GM12864 (cell line): ENCODE data around the gene CEP89.

Experiments
- DNase-seq: peaks from one replicate; pipeline ENCODE4 v3.0.0-alpha.2; 2011; ENCODE audit warnings: low read depth
- H3K4me3 ChIP-seq: 2 replicates; pipeline ENCODE4 v1.5.1; 2011; ENCODE audit warnings: mild to moderate bottlenecking, low read depth, low read length, control low read depth
- CTCF ChIP-seq: IDR thresholded peaks from 2 replicates; pipeline ENCODE4 v1.5.1; 2011; ENCODE audit warnings: low read depth, mild to moderate bottlenecking, moderate library complexity, low read length, control low read depth, inconsistent platforms; ENCODE audit errors: missing control alignments

The CEP89 gene

GRCh38 chr19:32917616-32917996 lies 54.2 kb downstream of the CEP89 start:
- no peak for TF ChIP-seq CTCF
- DNase-seq, result no peak
- H3K4me3 ChIP-seq, result no peak overlapping the region

- no peak for TF ChIP-seq CTCF
- no peak overlapping the region for H3K4me3 ChIP-seq
- no peak for DNase-seq
Measured at GRCh38 chr19:32916969-32917615, 54.7 kb downstream of the CEP89 start.

GRCh38 chr19:32914879-32915660 lies 56.7 kb downstream of the CEP89 start:
- H3K4me3 ChIP-seq, result no peak overlapping the region
- no peak for DNase-seq
- TF ChIP-seq CTCF, result no peak

GRCh38 chr19:32911467-32911866 lies 60.3 kb downstream of the CEP89 start:
- DNase-seq, result no peak
- TF ChIP-seq CTCF, result no peak
- no peak overlapping the region for H3K4me3 ChIP-seq

GRCh38 chr19:32910874-32911273 lies 60.9 kb downstream of the CEP89 start:
- H3K4me3 ChIP-seq, result no peak overlapping the region
- TF ChIP-seq CTCF, result no peak
- DNase-seq, result no peak

- DNase-seq, result no peak
- no peak overlapping the region for H3K4me3 ChIP-seq
- TF ChIP-seq CTCF, result no peak
Measured at GRCh38 chr19:32910094-32910493, 61.7 kb downstream of the CEP89 start.

- no peak for DNase-seq
Measured at GRCh38 chr19:32909257-32909656, 62.5 kb downstream of the CEP89 start.

More at GRCh38 chr19:32909257-32909656, 62.5 kb downstream of the CEP89 start:
- H3K4me3 ChIP-seq, result no peak overlapping the region
- no peak for TF ChIP-seq CTCF
